GM18858 (cell line): Measurements from ENCODE around the gene AP1S3.

Experiments used
- ATAC-seq: cut with Tn5 transposase; IDR thresholded peaks from one replicate; pipeline ENCODE4 v1.9.1; 2021; ENCODE audit not compliant: unreplicated experiment

AP1S3 gene

GRCh38 chr2:223725986-223726970, 111.1 kb downstream of the AP1S3 start:
- no peak for ATAC-seq

DNA sequence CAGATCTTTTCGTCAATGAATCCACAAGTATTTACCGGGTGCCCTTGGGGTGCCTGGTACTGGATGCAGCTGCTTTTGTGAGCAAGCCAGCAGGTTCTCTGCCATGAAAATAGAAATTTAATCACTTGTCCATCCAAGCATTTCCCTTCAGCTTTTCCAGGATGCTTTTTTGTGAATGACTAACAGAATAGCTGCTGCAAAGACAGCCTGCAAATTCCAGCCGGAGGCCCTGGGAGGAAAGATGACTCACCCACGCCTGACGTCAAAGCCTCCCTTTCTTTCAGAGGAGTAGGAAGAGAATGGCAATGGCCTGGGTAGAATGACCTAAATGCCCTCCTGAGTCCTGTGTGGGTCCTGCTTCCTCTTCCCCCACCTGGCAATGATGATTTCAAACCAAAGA, 111.9 kb downstream of the AP1S3 start:
- no peak for ATAC-seq

GRCh38 chr2:223724861-223725260, 112.5 kb downstream of the AP1S3 start:
- no peak for ATAC-seq

- no peak for ATAC-seq
Observed at GRCh38 chr2:223723954-223724411, 113.4 kb downstream of the AP1S3 start.

DNA sequence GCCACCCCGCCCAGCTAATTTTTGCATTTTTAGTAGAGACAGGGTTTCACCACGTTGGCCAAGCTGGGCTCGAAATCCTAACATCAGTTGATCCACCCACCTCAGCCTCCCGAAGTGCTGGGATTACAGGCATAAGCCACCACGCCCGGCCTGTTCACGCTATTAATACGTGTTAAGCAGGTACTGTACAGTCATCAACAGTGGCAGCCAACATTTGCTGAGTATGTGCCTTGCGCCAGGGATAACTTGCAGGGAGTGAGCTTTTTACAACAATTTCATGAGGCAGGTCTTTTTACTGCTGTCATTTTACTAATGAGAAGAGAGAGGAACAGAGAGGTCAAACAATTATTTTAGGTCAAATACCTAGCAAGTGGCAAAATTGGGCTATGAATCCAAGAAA, 115.2 kb downstream of the AP1S3 start:
- ATAC-seq = no peak

GRCh38 chr2:223721746-223722145, 115.6 kb downstream of the AP1S3 start:
- ATAC-seq = no peak

DNA sequence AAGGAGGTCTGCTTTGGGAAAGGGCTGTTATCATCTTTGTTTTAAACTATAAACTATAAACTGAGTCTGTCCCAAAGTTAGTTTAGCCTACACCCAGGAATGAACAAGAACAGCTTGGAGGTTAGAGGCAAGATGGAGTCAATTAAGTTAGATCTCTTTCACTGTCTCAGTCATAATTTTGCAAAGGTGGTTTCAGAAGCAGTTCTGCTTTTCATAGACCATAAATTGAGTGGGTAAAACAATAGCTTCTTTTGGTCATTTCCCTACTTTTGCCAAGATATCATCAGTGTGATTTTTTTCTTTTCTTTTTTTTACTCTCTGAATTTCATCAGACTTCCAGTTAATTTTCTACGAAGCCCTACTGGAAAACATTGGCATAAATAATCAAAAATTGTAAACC, 117.0 kb downstream of the AP1S3 start:
- ATAC-seq = peak; percentile 47

GRCh38 chr2:223712642-223713041, 124.7 kb downstream of the AP1S3 start:
- ATAC-seq = no peak

DNA sequence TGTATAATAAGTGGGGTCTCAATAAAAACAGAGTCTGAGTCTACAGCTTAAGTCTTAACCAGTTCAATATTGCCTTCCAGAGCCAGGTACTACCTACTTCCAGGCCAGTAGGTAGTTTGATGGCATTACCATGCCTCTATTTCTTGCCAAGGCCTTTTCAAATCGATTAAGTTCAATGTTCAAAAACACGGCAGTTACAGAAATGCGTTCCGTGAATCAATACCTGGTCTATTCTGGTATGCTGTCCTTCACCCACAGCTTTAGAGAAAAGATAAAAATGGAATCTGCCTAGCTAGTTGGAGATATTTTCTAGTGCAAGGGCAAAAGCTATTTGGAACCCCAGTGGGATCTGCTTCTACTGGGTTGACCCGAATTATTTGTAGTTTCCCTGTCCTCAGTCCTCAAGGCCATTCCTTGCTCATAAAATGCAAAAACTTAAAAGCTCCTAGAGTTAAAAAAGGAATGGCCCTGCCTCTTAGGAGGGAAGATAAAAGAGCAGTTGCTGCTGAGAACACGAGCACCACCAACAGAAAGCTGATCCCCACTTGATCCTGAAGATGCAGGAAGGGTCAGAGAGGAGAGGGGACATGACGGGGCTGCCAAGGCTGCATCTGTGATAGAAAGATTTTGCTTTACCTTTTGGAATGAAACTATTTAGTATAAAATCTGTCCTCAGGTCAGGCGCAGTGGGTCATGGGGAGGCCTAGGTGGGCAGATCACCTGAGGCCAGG, 125.6 kb downstream of the AP1S3 start:
- ATAC-seq = no peak
